Esophagus muscularis mucosa (tissue), 4 donors: ENCODE data around the gene F7. TPM values are rescaled to one million over a fixed set of nuclear protein-coding genes. Genes with fewer than 3 reads are reported as not detected.

Experiments
- DNase-seq: peaks from one replicate; pipeline ENCODE4 v3.0.0-alpha.2; 2017; ENCODE audit errors: extremely low spot score
- H3K27ac ChIP-seq, 4 donors: fragments of 200-600 bp; sonication (generic); replicated peaks in 1 of 4; 1 replicate in 3 of 4; 2 replicates in 1 of 4; pipeline ENCODE4 v1.5.1; 2016 to 2019; ENCODE audit warnings: mild to moderate bottlenecking in 1 of 4
- H3K27me3 ChIP-seq, 4 donors: fragments of 200-600 bp; sonication (generic); one replicate each; pipeline versions ENCODE4 v1.5.1 to v1.6.0; 2016 to 2019
- H3K36me3 ChIP-seq, 4 donors: fragments of 200-600 bp; sonication (generic); one replicate each; pipeline ENCODE4 v1.5.1; 2016 to 2019
- H3K4me1 ChIP-seq, 4 donors: fragments of 200-600 bp; sonication (generic); one replicate each; pipeline ENCODE4 v1.5.1; 2016 to 2019
- H3K4me3 ChIP-seq, 4 donors: fragments of 200-600 bp; sonication (generic); 1 replicate in 2 of 4; 2 replicates in 2 of 4; pipeline ENCODE4 v1.5.1; 2016 to 2019; ENCODE audit warnings: mild to moderate bottlenecking in 4 of 4, moderate library complexity in 1 of 4
- H3K9me3 ChIP-seq, 4 donors: fragments of 200-600 bp; sonication (generic); 1 replicate in 3 of 4; 2 replicates in 1 of 4; pipeline ENCODE4 v1.5.1; 2016 to 2019
- EP300 ChIP-seq: sonication (generic); formaldehyde crosslinking; IDR thresholded peaks from one replicate; pipeline ENCODE4 v1.6.1; 2017; ENCODE audit warnings: antibody characterized with exemption
- POLR2A ChIP-seq: fragments of 450-650 bp; IDR thresholded peaks from one replicate; pipeline ENCODE4 v1.6.1; 2017; ENCODE audit warnings: antibody characterized with exemption, moderate library complexity, mild to moderate bottlenecking, low read depth
- POLR2AphosphoS5 ChIP-seq, 2 donors: sonication (generic); formaldehyde crosslinking; IDR thresholded peaks; one replicate each; pipeline ENCODE4 v1.6.1; 2017; ENCODE audit warnings: antibody characterized with exemption in 2 of 2
- WGBS: methylation state at CpG from one replicate; pipeline ENCODE4 v1.1.5; 2018; 5-methylcytosine and 5-hydroxymethylcytosine counted together
- intact Hi-C: fragments of 100-400 bp; cut with DNase I; formaldehyde crosslinking; loops from one replicate; pipeline ENCODE4 v1.15.1; 2023
- total RNA-seq, 4 donors: library from RNA; depleted of rRNA; stranded (reverse); fragments of >200 nt; gene quantifications; one replicate each; pipeline versions ENCODE4 v1.1.0 to v1.2.1, GENCODE V29; 2016
- TF ChIP-seq, protein P1 (sequence below), 3 experiments: fragments of 200-600 bp in 2 of 3; fragments of 450-650 bp in 1 of 3; sonication (generic) in 2 of 3; IDR thresholded peaks; one replicate each; pipeline ENCODE4 v1.5.1; 2017 to 2019; ENCODE audit warnings: antibody characterized with exemption in 3 of 3, mild to moderate bottlenecking in 2 of 3, moderate library complexity in 1 of 3

F7 gene
- total RNA-seq, 4 donors from 2014 or later = 0.66 to 1.6 TPM; not detected in 2

DNA sequence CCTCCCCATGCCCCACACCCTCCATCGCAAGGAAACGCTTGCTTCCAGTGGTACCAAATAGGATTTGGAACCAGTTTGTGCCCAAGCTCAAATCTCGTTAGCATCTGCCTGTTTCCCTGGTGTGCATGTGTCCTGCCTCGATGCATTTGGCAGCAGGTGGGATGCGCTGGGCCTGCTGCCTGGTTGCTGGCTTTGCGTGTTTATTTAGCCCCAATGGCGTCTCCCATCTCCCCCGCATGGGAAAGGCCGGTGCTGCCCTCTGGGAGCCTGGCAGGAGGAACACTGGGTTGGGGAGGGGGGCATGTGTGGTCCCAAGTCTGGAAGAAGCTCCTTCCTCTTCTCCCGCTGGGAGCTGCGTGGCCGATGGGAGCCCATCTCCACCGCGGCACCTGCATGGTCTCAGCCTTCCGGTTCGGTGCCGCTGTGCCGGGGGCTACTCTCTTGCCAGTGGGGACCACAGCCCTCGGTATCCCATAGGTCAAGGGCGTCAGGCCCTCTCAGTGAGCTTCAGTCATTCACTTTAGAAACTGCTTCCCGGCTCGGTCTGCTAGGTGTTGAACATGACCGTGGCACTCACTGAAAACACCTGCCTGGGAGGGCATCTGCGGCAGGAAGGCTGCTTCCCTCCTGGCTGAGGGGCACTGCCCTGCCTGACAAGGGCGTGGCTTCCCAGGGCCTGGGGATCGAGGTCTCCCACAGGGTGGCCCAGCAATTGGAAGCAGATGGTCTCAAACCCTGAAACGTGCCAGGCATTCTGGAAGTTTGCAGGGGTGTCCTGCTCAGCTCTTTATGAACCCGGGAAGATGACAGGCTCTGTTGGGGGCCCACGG, 11.8 kb upstream of the F7 start:
- no peak for DNase-seq
- Histone ChIP-seq H3K27me3 (peaks cover 0 to 45% (median 0%) of the 10 kb centered on the region in 4 donors), H3K36me3 (peaks cover 0 to 85% (median 13%) of the 10 kb centered on the region in 4 donors), H3K4me1 (no peaks in the 10 kb centered on the region), H3K9me3 (no peaks in the 10 kb centered on the region), H3K27ac (no peak overlapping the region), H3K4me3 (no peak overlapping the region)
- 79% methylated on average over 13 of the region's 29 CpGs for WGBS
- intact Hi-C loops = no loop called here
- no peak for TF ChIP-seq POLR2A
- no peak for TF ChIP-seq POLR2AphosphoS5 (IDR thresholded peaks at IDR 0.05)
- TF ChIP-seq EP300 = no peak
- TF ChIP-seq, protein P1, sequence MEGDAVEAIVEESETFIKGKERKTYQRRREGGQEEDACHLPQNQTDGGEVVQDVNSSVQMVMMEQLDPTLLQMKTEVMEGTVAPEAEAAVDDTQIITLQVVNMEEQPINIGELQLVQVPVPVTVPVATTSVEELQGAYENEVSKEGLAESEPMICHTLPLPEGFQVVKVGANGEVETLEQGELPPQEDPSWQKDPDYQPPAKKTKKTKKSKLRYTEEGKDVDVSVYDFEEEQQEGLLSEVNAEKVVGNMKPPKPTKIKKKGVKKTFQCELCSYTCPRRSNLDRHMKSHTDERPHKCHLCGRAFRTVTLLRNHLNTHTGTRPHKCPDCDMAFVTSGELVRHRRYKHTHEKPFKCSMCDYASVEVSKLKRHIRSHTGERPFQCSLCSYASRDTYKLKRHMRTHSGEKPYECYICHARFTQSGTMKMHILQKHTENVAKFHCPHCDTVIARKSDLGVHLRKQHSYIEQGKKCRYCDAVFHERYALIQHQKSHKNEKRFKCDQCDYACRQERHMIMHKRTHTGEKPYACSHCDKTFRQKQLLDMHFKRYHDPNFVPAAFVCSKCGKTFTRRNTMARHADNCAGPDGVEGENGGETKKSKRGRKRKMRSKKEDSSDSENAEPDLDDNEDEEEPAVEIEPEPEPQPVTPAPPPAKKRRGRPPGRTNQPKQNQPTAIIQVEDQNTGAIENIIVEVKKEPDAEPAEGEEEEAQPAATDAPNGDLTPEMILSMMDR (IDR thresholded peaks at IDR 0.05) = no peak

DNA sequence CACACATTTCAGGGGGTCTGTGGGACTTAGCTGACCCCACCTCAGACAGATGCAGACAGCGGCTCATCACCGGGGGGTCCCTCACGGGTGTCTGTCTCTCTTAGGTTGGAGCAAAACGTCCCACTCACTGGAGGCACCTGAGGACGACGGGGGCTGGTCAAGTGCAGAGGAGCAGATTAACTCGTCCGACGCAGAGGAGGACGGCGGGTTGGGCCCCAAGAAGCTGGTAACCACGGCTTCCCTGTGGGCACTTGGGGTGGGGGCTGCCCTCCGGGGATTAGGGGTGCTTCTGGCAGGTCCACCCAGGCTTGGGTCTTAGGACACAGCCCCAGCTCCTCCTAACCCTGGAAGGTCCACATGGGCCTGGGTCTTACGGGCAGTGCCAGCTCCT, 11.2 kb upstream of the F7 start:
- TF ChIP-seq POLR2A = no peak
- TF ChIP-seq, protein P1 (IDR thresholded peaks at IDR 0.05) = no peak
- TF ChIP-seq POLR2AphosphoS5 (IDR thresholded peaks at IDR 0.05) = no peak
- no peak for TF ChIP-seq EP300
- WGBS = 92% methylated on average over 2 of the region's 14 CpGs
- H3K9me3 ChIP-seq = no peaks in the 10 kb centered on the region

DNA sequence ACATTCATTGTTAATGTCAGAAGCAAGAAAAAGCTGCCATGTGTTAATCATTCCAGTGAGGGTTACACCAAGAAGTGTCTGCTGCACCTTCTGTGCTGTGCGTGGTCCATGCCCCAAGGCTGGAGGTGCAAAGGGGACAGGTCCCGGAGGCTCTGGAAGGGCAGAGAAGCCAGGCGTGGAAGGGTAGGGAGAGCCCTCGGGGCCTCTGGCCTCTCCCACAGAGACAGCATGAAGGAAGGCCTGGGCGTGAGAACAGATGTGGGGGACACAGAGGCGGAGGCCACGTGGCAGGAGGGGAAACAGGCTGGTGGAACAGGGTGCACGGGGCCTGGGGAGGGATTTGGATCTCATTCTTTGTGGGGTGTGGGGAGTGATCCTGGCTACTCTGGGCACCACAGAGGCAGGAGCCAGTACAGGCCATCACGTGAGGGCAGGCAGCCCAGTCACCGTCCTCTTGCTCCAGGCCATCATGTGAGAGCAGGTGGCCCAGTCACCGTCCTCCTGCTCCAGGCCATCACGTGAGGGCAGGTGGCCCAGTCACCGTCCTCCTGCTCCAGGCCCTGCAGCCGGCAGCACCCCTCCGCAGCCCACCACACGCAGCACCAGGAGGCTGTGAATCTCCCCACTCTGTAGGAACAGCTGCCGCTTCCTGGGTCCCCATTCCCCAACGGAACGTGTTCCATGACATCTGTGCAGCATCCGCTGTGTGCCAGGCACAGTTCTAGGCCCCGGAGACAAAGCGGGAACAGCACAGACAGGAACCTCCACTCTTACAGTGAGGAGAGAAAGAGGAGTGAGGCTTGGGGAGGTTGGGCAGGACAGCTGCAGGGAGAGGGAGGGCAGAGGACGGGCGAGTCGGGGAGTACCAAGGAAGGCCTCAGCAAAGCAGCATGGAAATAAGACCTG, 10.2 kb upstream of the F7 start:
- Histone ChIP-seq H3K27ac (no peak overlapping the region), H3K36me3 (peaks cover 0 to 70% (median 8%) of the 10 kb centered on the region in 4 donors), H3K9me3 (no peaks in the 10 kb centered on the region), H3K4me3 (no peak overlapping the region), H3K4me1 (no peaks in the 10 kb centered on the region), H3K27me3 (peaks cover 0 to 44% (median 0%) of the 10 kb centered on the region in 4 donors)
- TF ChIP-seq EP300 (no peak), POLR2A (no peak), POLR2AphosphoS5 (IDR thresholded peaks at IDR 0.05) (no peak)
- TF ChIP-seq, protein P1 (IDR thresholded peaks at IDR 0.05) = no peak
- intact Hi-C loops = no loop called here
- DNase-seq = no peak
- WGBS = 94% methylated on average over 23 of the region's 25 CpGs

More for the DNA sequence above, 11.2 kb upstream of the F7 start:
- Histone ChIP-seq H3K36me3 (peaks cover 0 to 80% (median 13%) of the 10 kb centered on the region in 4 donors), H3K27ac (no peak overlapping the region), H3K27me3 (peaks cover 0 to 44% (median 0%) of the 10 kb centered on the region in 4 donors), H3K4me1 (no peaks in the 10 kb centered on the region), H3K4me3 (no peak overlapping the region)
- no peak for DNase-seq
- intact Hi-C loops = no loop called here

DNA sequence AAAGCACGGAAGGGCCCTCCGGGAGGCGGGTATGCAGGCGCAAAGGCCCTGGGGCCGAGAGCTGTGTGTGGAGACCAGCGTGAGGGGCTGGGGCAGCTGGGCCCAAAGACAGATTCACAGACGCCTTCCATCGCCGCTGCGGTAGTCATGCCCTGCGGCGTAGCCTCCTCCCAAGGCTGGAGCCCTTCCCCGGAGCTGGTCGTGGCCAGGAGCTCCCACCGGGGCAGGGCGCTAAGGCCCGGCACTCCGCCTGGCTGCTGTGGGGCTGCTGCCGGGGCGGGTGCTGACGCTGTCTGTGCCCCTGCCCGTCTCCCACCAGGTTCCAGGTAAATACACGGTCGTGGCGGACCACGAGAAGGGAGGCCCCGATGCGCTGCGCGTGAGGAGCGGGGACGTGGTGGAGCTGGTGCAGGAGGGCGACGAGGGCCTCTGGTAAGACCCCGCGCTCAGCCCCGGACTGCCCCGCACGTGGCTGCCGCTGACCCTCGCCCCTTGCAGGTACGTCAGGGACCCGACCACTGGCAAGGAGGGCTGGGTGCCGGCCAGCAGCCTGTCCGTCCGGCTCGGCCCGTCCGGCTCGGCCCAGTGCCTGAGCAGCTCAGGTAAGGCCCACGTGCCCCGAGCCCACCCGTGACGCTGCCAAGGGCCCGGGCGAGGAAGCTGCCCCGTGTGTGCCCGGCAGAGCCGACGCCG, 9.4 kb upstream of the F7 start:
- TF ChIP-seq, protein P1 (IDR thresholded peaks at IDR 0.05) = no peak
- TF ChIP-seq POLR2AphosphoS5 (IDR thresholded peaks at IDR 0.05) = no peak
- TF ChIP-seq POLR2A = no peak
- no peak for TF ChIP-seq EP300
- no peak for DNase-seq
- H3K27me3 ChIP-seq = peaks cover 0 to 44% (median 0%) of the 10 kb centered on the region in 4 donors
- intact Hi-C loops = no loop called here
- no peak overlapping the region for H3K27ac ChIP-seq
- H3K4me1 ChIP-seq = no peaks in the 10 kb centered on the region
- WGBS = 94% methylated on average over 42 of the region's 61 CpGs
- peaks cover 0 to 62% (median 6%) of the 10 kb centered on the region in 4 donors for H3K36me3 ChIP-seq
- H3K9me3 ChIP-seq = no peaks in the 10 kb centered on the region
- H3K4me3 ChIP-seq = no peak overlapping the region
